Hepatocyte (in vitro differentiated cells): Measurements from ENCODE around the gene NUBP2. TPM values are rescaled to one million over a fixed set of nuclear protein-coding genes. Genes with fewer than 3 reads are reported as not detected.

ENCODE experiments used
- DNase-seq: peaks from one replicate; pipeline ENCODE4 v3.0.0-alpha.2; 2016; ENCODE audit warnings: low spot score
- H2AFZ ChIP-seq: fragments of 200-600 bp; sonication (generic); 2 replicates; pipeline ENCODE4 v1.6.0; 2016; ENCODE audit warnings: antibody characterized with exemption, mild to moderate bottlenecking
- H3K27ac ChIP-seq: fragments of 200-600 bp; sonication (generic); 2 replicates; pipeline ENCODE4 v1.5.1; 2016; ENCODE audit warnings: mild to moderate bottlenecking
- H3K27me3 ChIP-seq: fragments of 200-600 bp; sonication (generic); 2 replicates; pipeline ENCODE4 v1.6.1; 2016
- H3K36me3 ChIP-seq: fragments of 200-600 bp; sonication (generic); replicated peaks from 2 replicates; pipeline ENCODE4 v1.5.1; 2016; ENCODE audit warnings: low read depth; ENCODE audit not compliant: insufficient read depth
- H3K4me1 ChIP-seq: fragments of 200-600 bp; sonication (generic); 2 replicates; pipeline ENCODE4 v1.5.1; 2016; ENCODE audit warnings: mild to moderate bottlenecking, moderate library complexity; ENCODE audit not compliant: insufficient read depth
- H3K4me2 ChIP-seq: fragments of 200-600 bp; sonication (generic); 2 replicates; pipeline ENCODE4 v1.6.0; 2016
- H3K4me3 ChIP-seq: fragments of 200-600 bp; sonication (generic); 2 replicates; pipeline ENCODE4 v1.5.1; 2016; ENCODE audit warnings: mild to moderate bottlenecking
- H3K79me2 ChIP-seq: fragments of 200-600 bp; sonication (generic); 2 replicates; pipeline ENCODE4 v1.6.0; 2017; ENCODE audit warnings: mild to moderate bottlenecking
- H3K9me2 ChIP-seq: fragments of 200-600 bp; sonication (generic); replicated peaks from 2 replicates; pipeline ENCODE4 v1.6.0; 2017; ENCODE audit warnings: mild to moderate bottlenecking; ENCODE audit not compliant: insufficient read depth
- H3K9me3 ChIP-seq: fragments of 200-600 bp; sonication (generic); 2 replicates; pipeline ENCODE4 v1.5.1; 2016; ENCODE audit warnings: low read depth, mild to moderate bottlenecking
- H4K20me1 ChIP-seq: fragments of 200-600 bp; sonication (generic); 2 replicates; pipeline ENCODE4 v1.6.0; 2016; ENCODE audit warnings: mild to moderate bottlenecking; ENCODE audit not compliant: insufficient read depth, poor library complexity, severe bottlenecking
- EZH2 ChIP-seq: fragments of 200-600 bp; sonication (generic); IDR thresholded peaks from 2 replicates; pipeline ENCODE4 v1.6.1; 2016; ENCODE audit warnings: antibody characterized with exemption, mild to moderate bottlenecking, borderline replicate concordance
- EZH2phosphoT487 ChIP-seq: fragments of 200-600 bp; sonication (generic); IDR thresholded peaks from one replicate; pipeline ENCODE4 v1.6.1; 2018; ENCODE audit warnings: antibody characterized with exemption, mild to moderate bottlenecking, low read depth, moderate library complexity; ENCODE audit not compliant: unreplicated experiment, severe bottlenecking
- WGBS: methylation state at CpG from one replicate; pipeline ENCODE4 v1.1.6; 2016; ENCODE audit warnings: low lambda C conversion rate; ENCODE audit errors: missing lambda C conversion rate; 5-methylcytosine and 5-hydroxymethylcytosine counted together
- polyA plus RNA-seq: library from polyadenylated mRNA; unstranded; fragments of >200 nt; fragmentation: Nextera tagmentation; extraction: Ambion mirVana; gene quantifications from 2 replicates; pipeline ENCODE4 v1.2.1, GENCODE V29; 2016
- total RNA-seq: library from RNA; depleted of rRNA; stranded (reverse); fragments of >200 nt; gene quantifications from 2 replicates; pipeline ENCODE4 v1.2.3, GENCODE V29; 2014
- TF ChIP-seq, protein P1 (sequence below): fragments of 200-600 bp; sonication (generic); IDR thresholded peaks from 2 replicates; pipeline ENCODE4 v1.5.1; 2016; ENCODE audit warnings: antibody characterized with exemption, mild to moderate bottlenecking; ENCODE audit not compliant: poor library complexity

Gene NUBP2
- total and polyA plus RNA-seq, 2 experiments from 2014 or later, result 85.4 to 101 TPM

- no peaks in the 10 kb centered on the region for H3K27me3 ChIP-seq
- WGBS, result 7% methylated on average over 22 of the region's 22 CpGs
- peak overlapping the region; percentile 88 for H3K4me3 ChIP-seq
- peaks cover 29% of the 10 kb centered on the region for H3K4me1 ChIP-seq
- no peak for DNase-seq
- TF ChIP-seq EZH2 (no peak), EZH2phosphoT487 (no peak)
- TF ChIP-seq, protein P1, sequence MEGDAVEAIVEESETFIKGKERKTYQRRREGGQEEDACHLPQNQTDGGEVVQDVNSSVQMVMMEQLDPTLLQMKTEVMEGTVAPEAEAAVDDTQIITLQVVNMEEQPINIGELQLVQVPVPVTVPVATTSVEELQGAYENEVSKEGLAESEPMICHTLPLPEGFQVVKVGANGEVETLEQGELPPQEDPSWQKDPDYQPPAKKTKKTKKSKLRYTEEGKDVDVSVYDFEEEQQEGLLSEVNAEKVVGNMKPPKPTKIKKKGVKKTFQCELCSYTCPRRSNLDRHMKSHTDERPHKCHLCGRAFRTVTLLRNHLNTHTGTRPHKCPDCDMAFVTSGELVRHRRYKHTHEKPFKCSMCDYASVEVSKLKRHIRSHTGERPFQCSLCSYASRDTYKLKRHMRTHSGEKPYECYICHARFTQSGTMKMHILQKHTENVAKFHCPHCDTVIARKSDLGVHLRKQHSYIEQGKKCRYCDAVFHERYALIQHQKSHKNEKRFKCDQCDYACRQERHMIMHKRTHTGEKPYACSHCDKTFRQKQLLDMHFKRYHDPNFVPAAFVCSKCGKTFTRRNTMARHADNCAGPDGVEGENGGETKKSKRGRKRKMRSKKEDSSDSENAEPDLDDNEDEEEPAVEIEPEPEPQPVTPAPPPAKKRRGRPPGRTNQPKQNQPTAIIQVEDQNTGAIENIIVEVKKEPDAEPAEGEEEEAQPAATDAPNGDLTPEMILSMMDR, result no peak
- H3K79me2 ChIP-seq, result peaks cover 34% of the 10 kb centered on the region
- H3K9me3 ChIP-seq, result no peaks in the 10 kb centered on the region
- no peaks in the 10 kb centered on the region for H3K36me3 ChIP-seq
- H2AFZ ChIP-seq, result no peak overlapping the region
- peak overlapping the region; percentile 98 for H3K27ac ChIP-seq
- H4K20me1 ChIP-seq, result peaks cover 20% of the 10 kb centered on the region
- peak overlapping the region; percentile 100 for H3K4me2 ChIP-seq
- H3K9me2 ChIP-seq, result no peaks in the 10 kb centered on the region
These were observed 10.8 kb upstream of the NUBP2 start for GRCh38 chr16:1771864-1772361.

- Histone ChIP-seq H3K36me3 (no peaks in the 10 kb centered on the region), H3K27me3 (no peaks in the 10 kb centered on the region), H2AFZ (peak within 1 kb of the TSS; percentile 80), H3K79me2 (peaks cover 34% of the 10 kb centered on the region), H3K27ac (peak within 1 kb of the TSS; percentile 98), H3K4me2 (peak within 1 kb of the TSS; percentile 100), H3K4me1 (peaks cover 29% of the 10 kb centered on the region), H3K9me3 (no peaks in the 10 kb centered on the region), H4K20me1 (peaks cover 20% of the 10 kb centered on the region), H3K9me2 (no peaks in the 10 kb centered on the region), H3K4me3 (peak within 1 kb of the TSS; percentile 88)
- peak; percentile 54 for DNase-seq
- TF ChIP-seq, protein P1, result no peak
- TF ChIP-seq EZH2 (no peak), EZH2phosphoT487 (no peak)
- 1% methylated on average over 39 of the region's 53 CpGs for WGBS
These were observed 10.3 kb upstream of the NUBP2 start, which contains the start of gene EME2 for GRCh38 chr16:1772362-1772907. TSS of gene EME2 (plus strand) at chr16:1772810. CDS start at chr16:1773228, 418 bp downstream.

- DNase-seq, result peak; percentile 93
- Histone ChIP-seq H3K4me3 (peak within 1 kb of the TSS; percentile 88), H3K27me3 (no peaks in the 10 kb centered on the region), H3K27ac (peak within 1 kb of the TSS; percentile 98), H3K36me3 (no peaks in the 10 kb centered on the region), H2AFZ (peak within 1 kb of the TSS; percentile 80), H3K4me2 (peak within 1 kb of the TSS; percentile 100), H3K79me2 (peaks cover 34% of the 10 kb centered on the region), H3K4me1 (peaks cover 29% of the 10 kb centered on the region), H3K9me2 (no peaks in the 10 kb centered on the region), H3K9me3 (no peaks in the 10 kb centered on the region), H4K20me1 (peaks cover 20% of the 10 kb centered on the region)
- TF ChIP-seq, protein P1, result peak; percentile 84
- no peak for TF ChIP-seq EZH2
- no peak for TF ChIP-seq EZH2phosphoT487
- 1% methylated on average over 53 of the region's 108 CpGs for WGBS
These were observed 9.7 kb upstream of the NUBP2 start, which contains the start of gene MRPS34 for GRCh38 chr16:1772908-1773702. TSS of gene MRPS34 (minus strand) at chr16:1773134. CDS start at chr16:1773119, 15 bp downstream.
